ENCODE results near the gene SYNPO2.

DNA sequence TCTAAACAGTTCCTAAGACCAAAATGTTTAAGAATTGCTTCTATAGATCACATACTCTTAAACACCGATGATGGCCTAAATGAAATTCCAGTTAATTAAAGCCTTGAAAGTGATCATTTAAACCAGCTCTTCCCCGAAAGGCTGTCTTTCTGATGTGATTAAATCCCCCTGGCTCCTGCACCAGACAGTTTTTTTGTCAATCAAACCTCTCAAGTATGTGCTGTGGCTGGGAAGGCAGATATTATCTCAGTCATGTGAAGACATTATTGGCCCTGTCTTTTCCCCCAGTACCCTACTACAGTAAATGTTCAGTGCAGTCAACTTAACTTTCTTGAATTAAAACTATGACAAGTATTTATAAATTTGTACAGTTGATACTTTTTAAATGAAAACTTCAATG lies 126.0 kb downstream of the SYNPO2 start:
- TF ChIP-seq, protein P1, sequence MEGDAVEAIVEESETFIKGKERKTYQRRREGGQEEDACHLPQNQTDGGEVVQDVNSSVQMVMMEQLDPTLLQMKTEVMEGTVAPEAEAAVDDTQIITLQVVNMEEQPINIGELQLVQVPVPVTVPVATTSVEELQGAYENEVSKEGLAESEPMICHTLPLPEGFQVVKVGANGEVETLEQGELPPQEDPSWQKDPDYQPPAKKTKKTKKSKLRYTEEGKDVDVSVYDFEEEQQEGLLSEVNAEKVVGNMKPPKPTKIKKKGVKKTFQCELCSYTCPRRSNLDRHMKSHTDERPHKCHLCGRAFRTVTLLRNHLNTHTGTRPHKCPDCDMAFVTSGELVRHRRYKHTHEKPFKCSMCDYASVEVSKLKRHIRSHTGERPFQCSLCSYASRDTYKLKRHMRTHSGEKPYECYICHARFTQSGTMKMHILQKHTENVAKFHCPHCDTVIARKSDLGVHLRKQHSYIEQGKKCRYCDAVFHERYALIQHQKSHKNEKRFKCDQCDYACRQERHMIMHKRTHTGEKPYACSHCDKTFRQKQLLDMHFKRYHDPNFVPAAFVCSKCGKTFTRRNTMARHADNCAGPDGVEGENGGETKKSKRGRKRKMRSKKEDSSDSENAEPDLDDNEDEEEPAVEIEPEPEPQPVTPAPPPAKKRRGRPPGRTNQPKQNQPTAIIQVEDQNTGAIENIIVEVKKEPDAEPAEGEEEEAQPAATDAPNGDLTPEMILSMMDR (IDR thresholded peaks at IDR 0.05): no peak
- TF ChIP-seq EZH2 (IDR thresholded peaks at IDR 0.05; ENCODE audit: borderline replicate concordance, insufficient read depth, low read depth, low read length, poor library complexity, severe bottlenecking): no peak

Measured in B cell (primary cell).